GM21825 (cell line): ENCODE results near the gene CIDEC.
"Not testable (repeated sequence)": the region's sequence is repeated elsewhere in the genome, so short reads cannot be mapped to it uniquely, and the experiment has no call there.

Experiments used
- ATAC-seq: cut with Tn5 transposase; IDR thresholded peaks from one replicate; pipeline ENCODE4 v1.9.1; 2021; ENCODE audit warnings: mild to moderate bottlenecking, moderate library complexity; ENCODE audit not compliant: unreplicated experiment

CIDEC gene

DNA sequence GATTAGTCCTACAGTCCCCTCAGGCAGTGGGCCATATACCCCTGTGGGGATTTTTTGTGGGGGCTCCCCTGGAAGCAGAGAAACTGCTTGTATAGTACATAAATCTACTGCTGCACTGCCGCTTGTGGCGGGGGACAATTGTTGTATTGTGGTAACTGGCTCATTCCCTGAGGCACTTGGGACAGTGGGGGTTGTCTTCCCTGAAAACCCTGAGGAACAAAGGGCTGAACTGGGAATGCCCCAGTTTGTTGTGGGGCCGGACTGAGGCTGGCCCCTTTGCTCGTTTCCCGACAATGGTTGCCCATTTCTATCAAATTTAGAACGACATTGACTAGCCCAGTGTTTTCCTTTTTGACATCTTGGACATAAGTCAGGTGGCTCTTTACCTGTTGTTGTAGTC is 28.7 kb downstream of the CIDEC start:
- not testable (repeated sequence) for ATAC-seq

DNA sequence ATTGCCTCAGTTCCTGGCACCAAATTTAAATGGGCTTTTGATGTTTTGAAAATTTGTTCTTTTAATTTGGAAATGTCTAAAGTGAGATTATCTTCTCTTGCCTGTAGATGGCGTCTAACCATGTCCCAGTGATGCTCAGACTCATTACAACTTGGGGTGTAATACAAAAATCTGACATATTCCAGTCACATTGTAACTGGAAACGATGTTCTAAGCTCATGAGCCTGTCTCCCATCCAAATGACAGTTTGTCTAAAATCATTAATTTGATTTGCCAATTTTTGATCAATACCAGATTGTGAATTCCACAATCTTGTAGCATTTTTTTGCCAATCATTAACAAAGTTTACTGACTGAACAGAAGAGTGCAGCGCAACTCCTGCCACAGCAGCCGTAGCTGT is 31.2 kb downstream of the CIDEC start:
- not testable (repeated sequence) for ATAC-seq

DNA sequence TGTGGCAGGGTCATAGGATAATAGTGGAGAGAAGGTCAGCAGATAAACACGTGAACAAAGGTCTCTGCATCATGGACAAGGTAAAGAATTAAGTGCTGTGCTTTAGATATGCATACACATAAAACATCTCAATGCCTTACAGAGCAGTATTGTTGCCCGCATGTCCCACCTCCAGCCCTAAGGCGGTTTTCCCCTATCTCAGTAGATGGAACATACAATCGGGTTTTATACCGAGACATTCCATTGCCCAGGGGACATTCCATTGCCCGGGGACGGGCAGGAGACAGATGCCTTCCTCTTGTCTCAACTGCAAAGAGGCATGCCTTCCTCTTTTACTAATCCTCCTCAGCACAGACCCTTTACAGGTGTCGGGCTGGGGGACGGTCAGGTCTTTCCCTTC is 32.2 kb downstream of the CIDEC start:
- ATAC-seq = not testable (repeated sequence)

- no peak for ATAC-seq
Measured at GRCh38 chr3:9846931-9847488, 33.0 kb downstream of the CIDEC start.

DNA sequence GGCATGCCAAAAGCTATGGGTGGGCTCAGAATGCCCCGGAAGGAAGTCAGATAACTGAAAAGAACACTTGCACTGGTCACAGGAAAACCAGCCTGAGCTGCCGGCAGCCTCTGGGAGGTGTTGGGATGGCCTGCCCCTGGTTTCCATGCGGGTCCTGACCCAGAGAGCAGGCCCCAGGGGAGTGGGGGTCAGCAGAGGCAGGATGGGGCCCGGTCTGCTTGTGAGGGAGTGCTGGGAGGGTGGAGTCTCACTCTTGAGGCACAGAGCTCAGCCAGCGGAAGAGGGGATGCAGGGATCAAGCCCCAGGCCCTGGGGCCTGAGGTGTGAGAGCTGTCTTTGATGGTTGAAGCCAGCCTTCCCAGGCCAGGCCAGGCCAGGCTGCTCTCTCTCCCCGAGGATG is 33.8 kb downstream of the CIDEC start:
- no peak for ATAC-seq

- ATAC-seq = peak; percentile 97
Measured at GRCh38 chr3:9843715-9844438, 36.2 kb downstream of the CIDEC start, which contains the start of gene RPUSD3. RPUSD3 (minus strand) TSS chr3:9844008; CDS start chr3:9843990, 18 bp downstream.

DNA sequence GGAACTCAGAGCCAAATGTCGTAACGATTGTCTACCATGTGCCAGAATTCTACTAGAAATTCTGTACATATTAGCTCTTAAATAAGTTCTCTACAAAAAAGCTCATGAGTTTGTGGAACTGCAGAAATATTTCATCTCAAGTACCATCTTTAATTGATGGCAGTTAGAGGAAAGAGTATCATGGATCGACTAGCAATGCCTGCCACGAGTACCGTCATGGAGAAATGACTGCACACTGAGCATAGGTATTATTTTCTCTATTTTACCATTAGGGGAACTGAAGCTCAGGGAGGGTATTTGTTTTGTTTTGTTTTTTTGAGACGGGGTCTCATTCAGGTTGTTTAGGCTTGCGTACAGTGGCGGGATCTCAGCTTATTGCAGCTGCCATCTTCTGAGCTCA is 39.0 kb downstream of the CIDEC start:
- ATAC-seq = no peak

DNA sequence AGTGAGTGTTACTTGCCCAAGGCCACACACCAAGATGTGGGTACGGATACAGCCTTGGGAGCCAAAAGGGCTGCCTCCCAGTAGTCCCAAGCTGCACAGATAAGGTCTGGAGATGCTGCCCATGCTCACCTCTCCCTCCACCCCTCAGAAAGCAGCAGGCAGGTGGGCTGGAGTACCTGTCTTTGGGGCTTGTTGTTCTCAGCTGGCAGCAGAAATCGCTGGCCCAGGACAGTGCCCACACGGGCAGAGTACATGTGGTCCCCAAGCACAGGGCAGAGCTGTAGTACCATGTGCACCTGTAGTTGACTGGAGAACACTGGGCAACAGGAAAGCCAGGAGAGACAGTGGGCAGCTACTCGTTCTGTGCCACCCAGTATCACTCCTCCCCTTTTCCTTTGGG is 41.2 kb downstream of the CIDEC start:
- ATAC-seq = no peak

GRCh38 chr3:9837701-9838582 is 42.1 kb downstream of the CIDEC start:
- no peak for ATAC-seq

DNA sequence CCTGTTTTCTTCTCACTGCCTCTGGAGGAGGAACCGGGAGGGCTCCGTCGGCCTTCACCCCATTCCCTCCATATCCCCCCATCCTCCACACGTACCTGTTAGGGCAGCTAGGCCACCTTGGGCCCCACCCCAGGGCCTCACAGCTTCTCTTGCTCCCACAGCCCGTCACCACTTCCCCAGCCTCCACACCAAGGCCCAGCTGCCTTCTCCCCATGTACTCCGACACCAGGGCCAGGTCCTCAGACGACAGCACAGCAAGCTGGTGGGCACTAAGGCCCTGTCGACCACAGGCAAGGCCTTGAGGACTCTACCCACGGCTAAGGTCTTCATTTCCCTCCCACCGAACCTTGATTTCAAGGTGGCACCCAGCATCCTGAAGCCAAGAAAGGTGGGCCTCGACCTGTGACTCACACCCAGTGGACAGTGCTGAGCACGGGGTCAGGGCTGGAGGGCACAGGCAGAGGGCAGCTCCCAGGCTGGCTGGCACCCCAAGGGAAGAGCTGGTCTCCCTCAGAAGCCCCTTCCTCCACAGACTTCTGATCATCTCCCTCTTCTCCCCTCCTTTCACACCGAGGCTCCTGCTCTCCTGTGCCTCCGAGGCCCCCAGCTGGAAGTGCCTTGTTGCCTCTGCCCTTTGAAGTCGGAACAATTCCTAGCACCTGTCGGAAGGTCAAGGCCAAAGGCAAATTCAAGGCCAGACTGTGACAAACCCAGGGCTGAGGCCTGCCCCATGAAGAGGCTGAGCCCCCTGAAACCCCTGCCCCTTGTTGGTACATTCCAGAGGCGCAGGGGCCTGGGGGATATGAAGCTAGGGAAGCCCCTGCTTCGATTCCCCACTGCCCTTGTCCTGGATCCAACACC is 45.3 kb downstream of the CIDEC start:
- ATAC-seq = no peak

DNA sequence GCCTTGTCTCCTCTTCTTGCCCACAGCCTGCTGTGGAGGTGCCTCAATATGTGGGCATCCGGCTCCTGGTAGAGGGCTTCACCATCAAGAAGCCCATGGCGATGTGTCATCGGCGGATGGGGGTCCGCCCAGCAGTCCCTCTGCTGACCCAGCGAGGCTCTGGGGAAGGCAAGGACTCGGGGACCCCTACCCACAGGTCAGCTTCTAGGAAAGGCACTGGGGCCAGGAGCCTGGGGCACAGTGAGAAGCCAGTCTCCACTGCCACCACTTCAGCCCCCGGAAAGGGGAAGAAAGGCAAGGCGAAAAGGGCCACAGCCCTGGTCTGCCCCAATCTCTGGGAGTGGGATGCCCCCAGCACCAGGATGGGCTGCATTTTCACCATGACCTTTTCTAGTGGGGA is 47.0 kb downstream of the CIDEC start:
- no peak for ATAC-seq

DNA sequence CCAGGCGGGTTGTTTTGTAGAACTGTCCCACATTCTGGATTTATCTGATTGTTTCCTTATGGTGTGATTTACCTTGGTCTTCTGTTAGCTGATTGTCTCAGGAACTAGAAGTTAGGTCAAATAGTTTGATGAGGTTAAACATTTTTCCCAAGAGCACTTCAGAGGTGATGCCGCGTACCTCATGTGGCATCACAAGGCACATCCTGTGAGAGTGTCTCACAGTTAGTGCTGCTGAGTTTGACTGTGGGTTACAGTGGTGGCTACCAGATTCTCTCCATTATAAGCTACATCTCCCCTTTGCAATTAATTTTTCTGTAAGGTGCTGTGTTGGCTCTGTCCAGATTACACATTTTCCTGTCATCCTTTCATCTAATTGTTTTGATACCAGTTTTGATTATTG is 48.8 kb downstream of the CIDEC start:
- no peak for ATAC-seq

DNA sequence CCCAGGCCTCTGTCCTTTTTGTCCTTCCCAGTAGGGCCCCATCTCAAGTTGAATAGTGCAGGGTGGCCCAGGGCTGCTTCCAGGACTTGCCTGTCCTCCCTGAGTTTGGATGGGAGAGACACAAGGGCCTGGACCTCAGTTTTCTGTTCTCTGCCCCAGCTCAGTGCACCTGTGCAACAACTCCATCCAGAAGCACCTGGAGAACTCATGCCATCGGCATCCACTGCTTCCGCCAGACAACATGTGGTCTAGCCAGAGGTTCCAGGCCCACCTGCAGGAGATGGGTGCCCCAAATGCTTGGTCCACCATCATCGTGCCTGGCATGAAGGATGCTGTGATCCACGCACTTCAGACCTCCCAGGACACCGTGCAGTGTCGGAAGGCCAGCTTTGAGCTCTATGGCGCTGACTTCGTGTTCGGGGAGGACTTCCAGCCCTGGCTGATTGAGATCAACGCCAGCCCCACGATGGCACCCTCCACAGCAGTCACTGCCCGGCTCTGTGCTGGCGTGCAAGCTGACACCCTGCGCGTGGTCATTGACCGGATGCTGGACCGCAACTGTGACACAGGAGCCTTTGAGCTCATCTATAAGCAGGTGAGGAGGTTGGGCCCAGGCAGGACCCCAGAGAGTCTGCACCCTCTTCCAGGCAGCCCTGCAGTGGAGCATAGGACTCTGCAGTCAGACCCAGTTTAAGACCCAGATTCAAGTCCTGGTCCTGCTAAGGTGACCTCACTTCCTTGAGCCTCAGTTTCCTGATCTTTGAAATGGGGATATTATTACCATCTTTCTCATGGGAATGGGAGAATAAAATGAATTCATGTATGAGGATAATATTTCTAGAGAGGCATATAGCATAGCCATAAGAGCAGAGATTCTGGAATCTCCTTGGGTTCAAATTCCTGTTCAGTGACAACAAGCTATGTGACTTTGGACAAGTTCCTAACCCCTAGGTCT is 51.0 kb downstream of the CIDEC start:
- no peak for ATAC-seq

DNA sequence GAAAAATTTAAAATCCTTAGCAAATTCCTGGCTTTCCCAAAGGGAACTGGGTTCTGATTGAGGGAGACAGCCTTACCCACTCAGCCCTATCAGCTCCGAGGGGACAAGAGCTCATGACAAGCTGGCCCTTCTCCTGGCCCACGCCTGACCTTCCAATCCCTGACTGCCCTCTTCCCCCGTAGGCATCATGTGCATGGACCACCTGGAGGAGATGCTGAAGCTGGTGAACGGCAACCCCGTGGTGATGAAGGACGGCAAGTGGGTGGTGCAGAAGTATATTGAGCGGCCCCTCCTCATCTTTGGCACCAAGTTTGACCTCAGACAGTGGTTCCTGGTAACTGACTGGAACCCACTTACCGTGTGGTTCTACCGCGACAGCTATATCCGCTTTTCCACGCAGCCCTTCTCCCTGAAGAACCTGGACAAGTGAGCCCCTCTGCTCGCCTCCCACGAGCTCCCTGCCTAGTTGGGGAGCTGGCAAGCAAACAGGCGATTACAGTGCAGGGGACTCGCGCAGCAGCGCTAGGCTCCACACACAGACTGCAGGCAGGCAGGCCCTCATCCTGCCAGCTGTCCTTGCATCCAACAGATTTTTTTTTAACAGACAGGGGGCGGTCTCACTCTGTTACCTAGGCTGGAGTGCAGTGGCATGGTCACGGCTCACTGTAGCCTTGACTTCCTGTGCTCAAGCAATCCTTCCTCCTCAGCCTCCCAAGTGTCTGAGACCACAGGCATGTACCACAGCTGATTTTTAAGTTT is 53.1 kb downstream of the CIDEC start:
- no peak for ATAC-seq

DNA sequence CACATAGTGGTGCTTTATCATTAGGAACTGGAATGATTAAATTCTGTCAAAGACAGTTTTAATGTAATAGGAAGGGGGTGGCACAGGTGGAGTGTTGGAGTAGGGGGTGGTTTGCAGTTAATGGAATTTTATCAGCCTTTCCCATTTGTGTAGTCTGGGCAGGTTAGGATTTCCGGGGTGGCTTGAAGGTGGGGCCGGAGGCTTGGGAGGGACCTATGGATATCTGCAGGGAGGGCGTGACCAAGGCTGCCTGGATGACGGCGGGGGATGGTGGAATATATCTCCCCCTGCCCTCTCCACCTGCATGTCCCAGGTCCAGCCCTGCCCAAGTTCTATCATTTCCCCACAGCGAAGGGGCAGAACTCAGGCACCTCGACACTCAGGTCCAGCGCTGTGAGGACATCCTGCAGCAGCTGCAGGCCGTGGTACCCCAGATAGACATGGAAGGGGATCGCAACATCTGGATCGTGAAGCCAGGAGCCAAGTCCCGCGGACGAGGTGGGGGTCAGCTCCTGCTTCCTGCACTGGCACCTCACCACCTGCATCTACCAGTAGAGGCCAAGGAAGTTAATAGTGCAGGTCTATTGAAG is 54.5 kb downstream of the CIDEC start:
- ATAC-seq = no peak

DNA sequence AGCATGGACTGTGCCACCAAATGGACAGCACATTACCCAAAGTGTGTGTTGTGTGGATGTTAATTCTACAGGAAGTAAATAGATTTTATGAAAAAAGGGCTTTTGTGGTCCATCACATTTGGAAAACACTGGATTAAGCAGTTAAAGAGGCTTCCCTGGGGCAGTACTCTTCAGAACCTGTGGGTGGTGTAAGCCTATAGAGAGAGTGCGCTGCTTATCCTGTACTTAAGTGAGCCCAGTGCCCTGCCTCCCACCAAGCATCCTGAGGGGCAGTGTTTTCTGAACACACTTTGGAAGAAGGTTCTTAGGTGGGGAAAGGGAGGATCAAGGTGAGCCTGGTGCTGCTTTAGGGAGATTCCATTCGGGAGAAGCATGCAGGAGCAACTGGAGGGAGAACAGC is 59.1 kb downstream of the CIDEC start:
- ATAC-seq = no peak

- no peak for ATAC-seq
Measured at GRCh38 chr3:9820543-9820942, 59.5 kb downstream of the CIDEC start.

DNA sequence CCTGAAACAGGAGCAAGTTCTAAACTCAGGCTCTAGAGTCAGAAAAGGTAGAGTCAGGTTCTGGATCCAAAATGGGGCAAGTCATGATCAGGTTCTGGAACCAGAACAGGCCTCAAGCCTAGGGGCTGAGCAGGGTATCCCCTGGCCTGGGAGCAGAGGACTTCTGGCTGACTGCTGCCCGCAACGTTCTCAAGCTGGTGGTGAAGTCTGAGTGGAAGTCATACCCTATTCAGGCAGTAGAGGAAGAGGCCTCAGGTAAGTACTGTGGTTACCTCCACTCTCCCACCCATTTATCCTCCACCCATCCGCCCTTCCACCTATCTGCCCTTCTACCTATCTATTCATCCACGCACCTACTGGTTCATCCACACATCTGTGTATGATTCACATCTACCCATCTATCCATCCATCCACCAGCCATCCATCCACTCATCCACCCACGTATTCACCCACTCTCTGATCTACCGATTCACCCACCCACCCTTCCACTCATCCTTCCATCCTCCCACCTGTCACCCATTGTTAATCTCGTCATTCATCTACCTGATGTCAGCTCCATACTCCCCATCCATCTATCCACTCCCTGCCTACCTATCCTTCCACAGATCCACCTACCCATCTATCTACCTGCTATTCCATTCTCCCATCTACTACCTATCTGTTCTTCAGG is 61.3 kb downstream of the CIDEC start:
- ATAC-seq = no peak
